DMS114 treated with DMSO at 0.1 percent for 48 hours (cell line): ENCODE measurements around the gene IGFBP3.

Experiments
- DNase-seq: peaks from one replicate; lab custom pipeline; 2025; ENCODE audit not compliant: unreplicated experiment; lab: John Stamatoyannopoulos, UW

IGFBP3 gene

DNA sequence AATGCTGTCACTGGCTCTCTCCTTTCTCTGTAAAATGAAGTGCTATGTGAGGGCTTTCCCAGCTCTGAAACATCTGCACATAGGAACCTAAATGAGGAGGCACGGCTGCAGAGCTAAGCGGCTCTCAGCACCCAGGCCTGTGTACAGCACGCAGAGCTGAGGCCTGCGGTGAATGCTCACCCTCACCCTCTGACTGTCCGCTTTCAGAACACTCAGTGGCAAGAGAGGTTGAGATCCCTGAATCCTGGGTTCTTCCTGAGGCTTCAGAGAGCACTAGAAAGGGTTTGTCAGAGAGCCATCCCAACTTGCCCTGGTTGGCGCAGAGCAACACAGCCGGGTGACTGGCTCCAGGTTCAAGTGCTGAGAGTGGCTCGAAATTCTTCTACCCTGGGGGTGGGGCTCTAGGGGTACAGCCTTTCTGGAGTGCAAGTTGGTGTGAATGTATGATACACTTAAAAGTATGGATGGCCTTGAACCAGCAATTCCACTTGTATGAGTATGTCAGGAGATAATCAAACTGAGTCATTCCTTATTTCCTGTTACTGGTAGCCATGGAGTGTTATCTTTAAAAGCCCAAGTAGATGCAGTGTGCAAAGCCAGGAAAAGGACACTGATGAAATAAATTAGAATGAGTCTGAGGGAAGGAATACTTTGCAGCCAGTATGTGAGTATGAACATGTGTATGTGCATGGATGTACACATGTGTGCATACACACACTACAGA lies 46.5 kb downstream of the IGFBP3 start:
- DNase-seq = no peak

- DNase-seq = no peak
Observed at GRCh38 chr7:45873355-45873754, 47.7 kb downstream of the IGFBP3 start.

DNA sequence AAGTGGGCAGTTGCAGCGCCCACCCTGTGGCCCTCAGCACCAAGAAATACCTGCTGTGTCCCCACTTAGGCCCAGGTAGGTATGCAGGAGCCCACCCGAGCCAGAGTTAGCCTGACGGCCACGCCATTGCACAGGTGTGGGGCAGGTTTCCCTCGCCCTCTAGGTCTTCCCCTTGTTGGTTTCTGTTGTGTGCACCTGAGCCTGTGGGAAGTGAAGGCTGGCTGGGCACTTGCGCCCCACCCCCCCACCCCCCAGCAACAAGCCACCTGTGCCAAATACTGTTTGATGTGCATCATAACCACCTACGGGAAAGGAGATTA lies 48.1 kb downstream of the IGFBP3 start, which contains the start of gene CCDC201:
Gene CCDC201 (minus strand): TSS at position 48 of the 320 bp plus-strand sequence. CDS start 75 bp downstream, outside the sequence.
- no peak for DNase-seq

- DNase-seq = no peak
Observed at GRCh38 chr7:45872116-45873034, 48.7 kb downstream of the IGFBP3 start.

GRCh38 chr7:45869426-45869825 lies 51.6 kb downstream of the IGFBP3 start:
- no peak for DNase-seq

DNA sequence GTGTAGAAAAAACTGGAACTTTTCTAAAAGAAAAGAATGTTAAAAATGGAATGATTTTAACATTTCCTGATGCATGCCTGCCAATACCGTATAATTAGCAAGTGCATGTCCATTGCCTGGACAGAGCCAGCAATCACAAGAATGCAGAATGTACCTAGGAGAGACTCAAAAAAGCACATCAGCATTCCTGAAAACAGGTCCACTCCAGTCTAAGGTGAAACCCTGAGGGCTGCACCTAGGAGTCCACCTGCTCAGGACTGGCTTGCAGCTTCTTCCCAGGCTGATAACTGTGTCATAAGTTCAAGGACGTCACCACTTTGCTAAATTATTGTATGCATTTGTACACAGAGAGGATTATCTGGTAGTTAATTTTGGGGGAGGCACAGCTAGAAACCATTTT lies 53.6 kb downstream of the IGFBP3 start:
- DNase-seq = no peak

DNA sequence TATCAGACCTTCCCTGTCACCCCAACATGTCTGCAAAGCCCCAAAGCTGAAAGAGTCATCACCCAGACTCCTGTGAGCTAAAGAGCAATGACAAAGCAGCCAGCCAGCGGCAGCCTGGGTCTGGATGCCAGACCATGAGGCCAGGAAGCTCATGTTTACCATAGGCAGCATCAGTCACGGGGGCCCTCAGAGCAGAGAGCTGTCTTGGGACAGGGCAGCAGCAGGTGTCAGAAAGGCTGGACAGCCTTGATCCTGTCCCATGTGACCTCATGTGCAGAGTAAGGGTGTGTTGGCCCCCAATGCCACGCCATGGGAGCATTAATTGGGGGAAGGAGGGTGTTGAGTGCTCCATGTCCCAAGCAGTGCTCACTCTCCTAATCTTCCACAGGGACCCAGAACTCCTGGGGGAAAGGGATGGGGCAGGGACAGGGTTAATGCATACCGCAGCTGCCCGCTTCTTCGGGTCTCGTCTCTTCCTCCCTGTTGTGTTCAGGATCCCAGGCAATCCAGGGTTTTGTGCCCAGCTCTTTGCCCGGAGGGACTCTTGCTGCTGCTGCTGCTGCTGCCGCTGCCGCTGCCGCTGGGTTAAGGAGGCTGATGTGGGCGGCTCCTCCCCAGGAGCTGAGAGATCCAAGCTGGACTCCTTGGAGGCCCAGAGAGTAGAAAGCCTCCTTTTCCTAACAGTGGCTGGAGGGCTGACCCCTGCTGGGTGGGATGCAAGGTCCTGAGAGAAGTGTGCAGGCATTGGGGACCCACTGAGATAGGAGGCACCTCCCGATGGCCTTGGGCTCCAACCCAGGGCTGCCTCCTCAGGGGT lies 55.3 kb downstream of the IGFBP3 start:
- no peak for DNase-seq

DNA sequence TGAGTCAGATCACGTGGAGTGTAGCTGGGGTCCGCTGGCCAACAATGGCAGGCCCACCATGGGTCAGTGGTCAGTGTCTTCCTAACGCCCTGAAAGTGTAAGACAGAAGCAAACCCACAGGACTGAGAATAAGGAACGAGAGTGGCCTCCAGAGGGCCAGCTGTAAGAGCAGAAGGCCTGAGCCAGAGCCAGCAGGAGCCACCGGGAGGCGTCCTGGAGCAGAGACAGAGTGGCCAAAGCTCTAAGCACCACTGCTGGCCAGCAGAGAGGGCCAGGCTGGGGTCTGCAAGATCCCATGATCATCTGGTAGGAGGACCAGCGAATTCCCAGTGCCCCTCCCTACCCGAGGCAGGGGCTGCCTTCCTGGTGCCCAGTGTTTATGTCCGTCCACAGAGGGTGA lies 57.4 kb downstream of the IGFBP3 start:
- no peak for DNase-seq
